ENCODE data around the gene TNNT3.

DNA sequence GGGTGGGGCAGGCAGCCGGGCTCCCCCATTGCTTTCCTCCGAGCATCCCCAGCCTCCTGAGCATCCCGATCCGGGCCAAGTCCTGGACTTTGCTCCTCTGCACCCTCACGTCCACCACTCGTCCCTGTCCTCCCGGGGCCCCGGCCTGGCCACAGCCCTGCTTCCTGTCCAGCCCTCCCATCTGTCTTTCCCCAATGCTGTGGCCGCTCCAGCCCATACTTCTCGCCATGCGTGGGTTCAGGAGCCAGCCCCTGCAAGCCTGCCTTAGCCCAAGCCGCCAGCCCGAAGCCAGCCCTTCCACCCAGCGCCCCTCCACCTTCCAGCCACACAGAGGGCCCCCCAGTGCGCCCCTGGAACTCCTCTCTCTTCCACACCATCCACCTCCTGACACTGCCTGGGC, 51.5 kb downstream of the TNNT3 start:
- TF ChIP-seq EZH2phosphoT487 (conservative IDR thresholded peaks at IDR 0.05; ENCODE audit: low read length) = no peak
- TF ChIP-seq, protein P1, sequence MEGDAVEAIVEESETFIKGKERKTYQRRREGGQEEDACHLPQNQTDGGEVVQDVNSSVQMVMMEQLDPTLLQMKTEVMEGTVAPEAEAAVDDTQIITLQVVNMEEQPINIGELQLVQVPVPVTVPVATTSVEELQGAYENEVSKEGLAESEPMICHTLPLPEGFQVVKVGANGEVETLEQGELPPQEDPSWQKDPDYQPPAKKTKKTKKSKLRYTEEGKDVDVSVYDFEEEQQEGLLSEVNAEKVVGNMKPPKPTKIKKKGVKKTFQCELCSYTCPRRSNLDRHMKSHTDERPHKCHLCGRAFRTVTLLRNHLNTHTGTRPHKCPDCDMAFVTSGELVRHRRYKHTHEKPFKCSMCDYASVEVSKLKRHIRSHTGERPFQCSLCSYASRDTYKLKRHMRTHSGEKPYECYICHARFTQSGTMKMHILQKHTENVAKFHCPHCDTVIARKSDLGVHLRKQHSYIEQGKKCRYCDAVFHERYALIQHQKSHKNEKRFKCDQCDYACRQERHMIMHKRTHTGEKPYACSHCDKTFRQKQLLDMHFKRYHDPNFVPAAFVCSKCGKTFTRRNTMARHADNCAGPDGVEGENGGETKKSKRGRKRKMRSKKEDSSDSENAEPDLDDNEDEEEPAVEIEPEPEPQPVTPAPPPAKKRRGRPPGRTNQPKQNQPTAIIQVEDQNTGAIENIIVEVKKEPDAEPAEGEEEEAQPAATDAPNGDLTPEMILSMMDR (IDR thresholded peaks at IDR 0.05; ENCODE audit: insufficient read depth, low read length, poor library complexity, severe bottlenecking) = no peak

All from SU-DHL-6 (cell line).